Measurements from ENCODE around the gene ULK2. TPM values are rescaled to one million over a fixed set of nuclear protein-coding genes. Genes with fewer than 3 reads are reported as not detected.
"Not testable (repeated sequence)": the region's sequence is repeated elsewhere in the genome, so short reads cannot be mapped to it uniquely, and the experiment has no call there.

Gene ULK2
- polyA plus RNA-seq, 1 donor: 20.0 TPM

DNA sequence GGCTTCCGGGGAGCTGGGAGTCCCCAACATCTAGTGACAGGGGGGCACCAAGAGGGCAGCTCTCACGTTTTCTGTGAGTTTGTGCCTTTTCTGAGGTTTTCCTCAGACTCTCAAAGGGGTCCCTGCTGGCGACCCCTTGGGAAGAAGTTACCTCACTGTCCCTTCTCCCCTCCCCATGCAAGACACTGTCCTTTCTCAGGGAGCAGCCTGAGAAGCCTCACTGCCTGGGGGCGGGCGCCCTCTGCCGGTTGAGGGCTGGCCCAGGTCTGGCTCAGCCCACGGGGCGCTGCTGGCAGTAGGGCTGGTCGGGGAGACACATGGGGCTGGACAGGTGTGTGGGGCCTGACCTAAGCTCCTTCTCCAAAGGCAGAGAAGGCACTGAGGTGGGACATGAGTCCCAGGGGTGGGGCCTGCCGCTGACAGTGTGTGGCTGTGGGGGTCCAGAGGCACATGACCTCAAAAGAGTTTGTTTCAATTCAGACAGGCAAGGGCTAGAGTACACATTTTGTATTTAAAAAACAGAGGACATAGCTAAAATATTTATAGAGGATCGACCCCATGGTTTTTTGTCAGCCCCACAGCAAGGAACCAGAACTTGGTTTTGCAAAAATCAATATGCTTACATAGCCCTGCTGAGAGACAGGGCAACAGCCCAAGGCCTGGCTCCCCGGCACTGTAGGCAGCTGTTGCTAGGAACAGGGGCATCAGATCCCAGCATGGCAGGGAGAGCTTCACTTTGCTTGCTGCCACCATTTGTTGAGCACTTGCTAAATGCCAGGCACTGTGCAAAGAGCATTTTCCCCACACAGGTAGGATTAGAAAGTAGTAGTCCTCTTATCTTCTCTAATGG, 101.1 kb downstream of the ULK2 start:
- peak; percentile 22 for DNase-seq (ENCODE audit: low read depth)

DNA sequence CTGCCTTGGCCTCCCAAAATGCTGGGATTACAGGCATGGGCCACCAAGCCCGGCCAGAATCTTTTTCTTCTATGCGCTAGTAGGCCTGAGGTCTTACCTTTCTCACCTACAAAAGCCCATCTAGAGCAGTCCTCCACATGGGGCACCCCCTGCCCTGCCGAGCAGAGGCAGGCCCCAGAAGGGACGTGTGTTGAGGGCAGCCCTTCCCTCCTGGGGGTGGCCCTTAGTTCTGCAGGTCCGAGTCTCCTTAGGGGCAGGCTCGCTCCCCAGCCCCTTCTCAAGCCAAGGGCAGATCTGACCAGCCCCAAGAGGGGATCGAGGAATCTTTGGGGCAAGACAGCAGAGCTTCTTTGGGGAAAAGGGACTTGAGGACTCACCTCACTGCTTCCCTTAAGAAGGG, 101.7 kb downstream of the ULK2 start:
- DNase-seq (ENCODE audit: low read depth): no peak

DNA sequence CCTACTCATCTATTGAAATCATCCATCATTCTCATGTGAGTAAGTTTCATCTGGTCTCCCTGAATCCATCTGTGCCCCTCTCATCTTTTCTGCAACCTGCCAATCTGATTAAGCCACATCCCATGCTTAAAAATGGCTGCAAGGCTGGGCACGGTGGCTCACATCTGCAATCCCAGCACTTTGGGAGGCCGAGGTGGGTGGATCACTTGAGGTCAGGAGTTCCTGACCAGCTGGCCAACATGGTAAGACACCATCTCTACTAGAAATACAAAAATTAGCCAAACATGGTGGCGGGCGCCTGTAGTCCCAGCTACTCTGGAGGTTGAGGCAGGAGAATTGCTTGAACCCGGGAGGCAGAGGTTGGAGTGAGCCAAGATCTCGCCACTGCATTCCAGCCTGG, 103.7 kb downstream of the ULK2 start:
- DNase-seq (ENCODE audit: low read depth): not testable (repeated sequence)

DNA sequence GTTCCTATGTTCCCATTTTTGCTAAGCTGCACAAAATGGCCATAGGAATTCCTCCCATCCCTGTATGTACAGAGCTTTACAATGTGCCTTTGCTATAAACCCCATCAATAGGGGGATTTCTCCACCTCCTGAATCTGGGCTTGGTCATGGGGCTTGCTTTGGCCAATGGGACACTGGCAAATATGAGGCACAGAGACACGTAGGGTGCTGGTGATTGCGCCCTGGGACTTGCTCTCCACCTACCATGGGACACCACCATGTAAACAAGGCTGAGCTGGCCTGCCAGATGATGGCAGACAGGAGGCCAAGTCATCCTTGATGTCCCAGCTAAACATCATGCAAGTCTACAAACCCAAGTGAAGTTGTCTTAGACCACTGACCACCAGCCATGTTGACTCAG, 104.3 kb downstream of the ULK2 start:
- DNase-seq (ENCODE audit: low read depth): no peak

DNA sequence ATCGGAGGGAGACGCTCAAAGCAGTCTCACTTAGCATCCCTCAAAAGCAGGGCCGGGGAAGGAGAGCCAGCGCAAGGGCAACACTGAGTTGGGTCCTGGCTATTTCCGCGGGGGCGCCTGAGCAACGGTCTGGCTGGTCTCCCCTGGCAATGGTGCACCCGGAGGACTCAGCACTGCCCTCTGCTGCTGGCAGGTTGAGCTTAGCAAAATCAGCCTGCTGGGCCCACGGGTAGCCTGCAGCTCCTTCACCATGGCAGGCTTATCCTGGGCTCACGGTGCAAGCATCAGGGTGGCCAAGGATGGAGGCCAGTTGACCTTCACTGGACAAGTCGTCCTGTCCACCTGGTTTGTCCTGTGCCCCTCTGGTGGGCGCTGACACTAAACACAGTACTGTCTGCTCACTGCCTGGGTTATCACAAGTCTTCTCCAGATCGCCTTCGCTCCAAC, 105.2 kb downstream of the ULK2 start:
- no peak for DNase-seq (ENCODE audit: low read depth)

DNA sequence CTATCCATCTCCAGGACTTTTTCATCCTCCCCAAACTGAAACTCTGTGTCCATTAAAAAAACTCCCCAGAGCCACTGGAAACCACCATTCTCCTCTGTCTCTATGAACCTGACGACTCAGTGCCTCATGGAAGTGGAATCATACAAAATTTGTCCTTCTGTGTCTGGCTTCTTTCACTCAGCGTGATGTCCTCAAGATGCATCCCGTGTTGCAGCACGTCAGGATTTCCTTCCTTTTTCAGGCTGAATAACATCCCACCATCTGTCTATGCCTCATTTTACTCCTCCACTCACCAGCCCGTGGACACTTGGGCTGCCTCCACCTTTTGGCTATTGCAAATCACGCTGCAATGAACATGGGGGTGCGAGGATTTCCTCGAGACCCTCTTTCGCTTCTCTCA, 107.0 kb downstream of the ULK2 start:
- DNase-seq (ENCODE audit: low read depth): no peak

DNA sequence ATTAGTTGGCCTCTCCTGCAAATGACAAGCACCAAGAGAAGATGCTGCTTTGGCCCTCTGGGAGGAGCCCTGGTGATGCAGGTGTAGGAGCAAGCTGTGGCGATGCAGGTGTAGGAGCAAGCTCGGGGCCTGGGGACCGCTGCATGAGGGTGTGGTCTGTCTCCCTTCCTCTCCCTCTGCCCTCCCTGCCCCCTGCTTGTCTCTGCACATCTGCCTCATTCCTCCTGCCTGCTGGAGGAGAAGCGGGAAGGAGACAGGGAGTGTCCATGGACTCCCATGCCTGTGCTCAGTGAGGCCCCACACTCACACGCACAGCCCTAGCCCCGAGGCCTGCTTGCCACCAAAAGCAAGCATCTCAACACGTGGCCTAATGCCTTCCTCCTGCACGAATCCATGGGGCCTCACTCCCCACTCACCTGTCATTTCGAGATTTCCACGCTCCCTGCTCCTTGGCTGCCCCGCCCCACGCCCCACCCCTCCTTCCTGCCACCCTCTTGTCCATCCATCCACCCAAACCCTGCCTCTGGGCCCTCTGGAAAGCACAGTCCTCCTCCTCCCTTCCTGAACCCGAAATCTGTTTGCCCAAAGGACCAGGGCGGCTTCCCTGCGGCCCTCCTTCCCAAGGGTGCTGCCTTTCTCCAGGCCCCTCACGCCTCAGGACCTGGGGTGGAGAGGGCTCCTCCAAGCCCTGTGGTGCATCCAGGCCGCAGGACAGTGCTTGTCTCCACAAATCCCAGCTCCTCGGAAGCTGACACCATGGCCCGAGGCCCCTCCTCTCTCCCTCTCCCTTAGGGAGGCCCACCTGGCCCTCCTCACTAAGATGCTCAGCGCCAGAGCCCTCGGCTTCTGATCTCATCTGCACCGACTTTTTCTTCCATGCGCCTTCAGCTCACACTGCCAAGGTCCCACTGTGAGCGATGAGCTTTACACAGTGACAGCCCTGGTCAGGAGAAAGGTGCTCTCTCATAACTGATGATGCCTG, 107.9 kb downstream of the ULK2 start:
- DNase-seq (ENCODE audit: low read depth): no peak

DNA sequence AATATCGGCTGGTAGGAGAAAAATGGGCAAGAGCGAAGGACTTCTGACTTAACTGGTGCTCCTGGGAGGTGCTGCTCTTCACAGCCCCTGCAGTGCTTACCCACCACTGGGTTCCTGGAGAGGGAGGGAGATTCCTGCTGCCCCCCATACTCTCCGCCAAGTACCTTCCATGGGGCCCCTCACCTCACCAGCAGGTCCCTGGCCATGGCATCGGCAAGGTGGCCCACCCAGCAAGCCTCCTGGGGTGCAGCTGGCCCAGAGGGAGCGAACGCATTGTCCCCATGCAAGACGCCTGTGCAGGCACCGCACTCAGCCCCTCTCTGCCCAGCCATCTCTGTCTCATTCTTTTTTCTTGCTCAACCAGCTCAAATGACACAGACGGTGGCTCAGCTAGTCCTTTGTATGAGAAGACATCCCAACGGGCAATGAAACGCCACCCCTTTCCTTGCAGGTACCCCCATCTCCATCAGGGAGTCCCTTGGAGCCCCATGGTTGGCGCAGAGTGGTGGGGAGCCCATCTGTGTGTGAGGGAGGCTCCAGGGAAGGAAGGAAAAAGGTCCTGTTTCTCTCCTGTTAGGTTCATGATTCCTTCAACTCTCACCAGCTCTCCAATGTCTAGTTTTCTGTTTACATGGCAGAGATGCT, 110.1 kb downstream of the ULK2 start:
- DNase-seq (ENCODE audit: low read depth): no peak

DNA sequence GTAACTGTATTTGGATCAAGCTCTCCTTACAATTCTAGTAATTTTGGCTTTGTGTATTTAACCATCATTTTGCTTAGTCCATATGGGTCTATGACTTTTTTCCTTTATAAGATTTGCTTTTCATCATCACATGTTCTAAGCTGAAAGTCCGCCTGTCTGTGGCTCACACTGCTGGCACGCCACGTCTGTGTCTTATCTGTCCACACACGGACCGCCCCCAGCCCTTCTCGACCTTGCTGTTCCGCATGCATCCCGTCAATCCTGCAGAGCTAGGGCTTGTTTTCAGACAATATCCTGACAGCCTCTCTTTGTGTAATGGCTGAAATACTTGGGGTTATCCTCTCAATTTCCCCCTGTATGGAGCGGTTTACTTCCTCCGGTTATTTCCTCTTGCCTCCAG, 111.2 kb downstream of the ULK2 start:
- DNase-seq (ENCODE audit: low read depth): no peak

DNA sequence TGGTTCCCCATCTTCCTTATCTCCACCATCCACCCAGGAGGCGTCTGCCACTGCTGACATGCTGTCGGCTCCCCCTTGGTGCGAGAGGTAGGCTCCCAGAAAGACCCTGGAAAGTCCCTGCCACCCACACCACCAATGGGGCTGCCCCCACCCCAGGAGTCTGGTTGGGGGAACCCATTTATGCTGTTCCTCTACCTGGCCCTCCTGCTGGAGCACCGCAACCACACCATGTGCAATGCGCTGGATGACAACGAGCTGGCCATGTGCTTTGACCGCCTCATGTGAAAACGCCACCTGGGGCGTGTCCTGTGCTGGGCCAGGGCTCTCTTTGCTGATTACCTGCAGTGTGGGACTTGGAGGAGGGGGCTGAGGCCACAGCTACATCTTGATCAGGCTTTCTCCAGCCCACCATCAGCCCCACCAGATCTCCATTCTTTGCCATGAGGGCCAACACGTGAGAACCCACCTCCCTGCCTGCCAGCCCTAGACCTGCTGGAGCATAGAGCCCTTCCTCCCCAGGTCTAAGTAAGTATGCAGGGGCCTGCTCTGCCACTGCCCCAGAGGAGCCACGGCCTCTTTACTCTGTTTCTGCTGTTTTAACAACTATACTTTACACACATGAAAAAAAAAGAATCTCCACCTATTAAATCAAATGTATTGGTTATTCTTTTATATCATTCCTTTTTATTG, 111.8 kb downstream of the ULK2 start:
- DNase-seq (ENCODE audit: low read depth): no peak

DNA sequence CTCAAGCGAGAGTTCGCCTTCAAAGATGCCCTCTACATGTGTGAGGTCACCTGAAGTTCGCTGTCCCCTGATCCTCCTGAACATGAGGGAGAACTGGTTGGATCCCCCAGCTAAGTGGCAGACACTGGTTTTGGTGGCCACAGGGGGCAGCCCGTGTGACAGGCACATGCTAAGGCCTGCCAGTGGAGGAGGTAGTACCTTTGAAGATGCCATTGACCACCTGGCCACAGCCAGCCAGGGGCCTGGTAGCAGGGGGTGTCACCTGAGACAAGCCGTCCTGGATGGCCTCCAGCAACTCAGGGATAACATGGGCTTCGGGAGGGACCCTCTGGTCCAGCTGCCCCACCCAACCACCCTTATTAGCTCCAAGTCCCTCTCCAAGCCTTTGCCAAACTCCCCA, 112.3 kb downstream of the ULK2 start:
- no peak for DNase-seq (ENCODE audit: low read depth)

DNA sequence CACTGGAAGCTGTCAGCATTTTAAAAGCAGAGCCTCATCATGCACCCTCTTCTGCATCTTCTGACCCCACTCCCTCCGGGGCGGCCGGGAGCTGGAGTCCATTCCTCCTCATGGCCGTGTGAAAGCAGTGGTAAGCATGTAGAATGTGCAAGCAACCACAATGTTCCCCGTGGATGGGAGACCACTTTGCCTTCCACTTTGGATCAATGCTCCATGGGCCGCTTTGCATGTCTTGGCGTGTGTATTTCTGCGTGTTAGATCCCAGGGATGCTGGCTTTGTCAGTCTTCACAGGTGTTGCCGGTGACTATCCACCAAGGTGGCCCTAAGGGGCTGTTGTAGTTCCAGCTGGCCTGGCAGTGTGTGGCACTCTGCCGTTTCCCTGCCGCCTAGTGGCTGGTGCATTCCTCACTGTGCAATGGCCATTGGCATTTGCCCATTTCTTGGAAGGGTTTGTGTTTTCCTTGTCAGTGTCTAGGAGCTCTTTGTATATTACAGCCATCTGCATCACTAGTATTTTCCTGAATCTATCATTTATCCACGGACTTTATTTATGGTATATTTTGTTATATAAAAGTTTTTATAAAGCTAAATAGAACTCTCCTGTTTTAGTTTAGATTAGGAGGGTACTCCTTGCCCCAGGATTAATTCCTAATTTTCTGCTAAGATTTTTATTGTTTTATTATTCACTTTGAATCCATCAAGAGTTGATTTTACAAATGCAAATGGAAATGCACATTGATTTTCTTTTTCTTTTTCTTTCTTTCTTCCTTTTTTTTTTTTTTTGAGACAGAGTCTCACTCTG, 113.9 kb downstream of the ULK2 start:
- DNase-seq (ENCODE audit: low read depth): no peak

DNA sequence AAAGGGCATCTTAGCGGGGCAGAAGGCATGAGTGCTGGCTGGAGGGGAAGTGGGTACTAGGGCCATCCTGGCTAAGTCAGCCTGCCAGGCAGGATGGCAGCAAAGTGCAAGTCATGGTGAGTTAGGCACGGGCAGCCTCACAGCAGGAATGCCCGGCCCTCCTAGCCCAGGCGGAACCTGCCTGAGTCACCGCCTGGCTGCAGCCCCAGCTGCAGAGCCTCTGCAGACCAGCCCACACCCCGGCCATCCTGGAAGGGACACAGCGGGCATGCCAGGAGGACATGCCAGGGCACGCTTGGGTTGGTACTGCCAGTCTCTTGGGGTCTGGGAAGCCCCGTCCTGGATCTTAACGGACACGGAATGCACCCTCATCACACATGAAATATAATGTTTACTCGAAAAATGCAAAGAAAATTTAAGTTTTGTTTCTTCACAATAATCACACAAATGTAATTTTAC, 114.7 kb downstream of the ULK2 start:
- no peak for DNase-seq (ENCODE audit: low read depth)

DNA sequence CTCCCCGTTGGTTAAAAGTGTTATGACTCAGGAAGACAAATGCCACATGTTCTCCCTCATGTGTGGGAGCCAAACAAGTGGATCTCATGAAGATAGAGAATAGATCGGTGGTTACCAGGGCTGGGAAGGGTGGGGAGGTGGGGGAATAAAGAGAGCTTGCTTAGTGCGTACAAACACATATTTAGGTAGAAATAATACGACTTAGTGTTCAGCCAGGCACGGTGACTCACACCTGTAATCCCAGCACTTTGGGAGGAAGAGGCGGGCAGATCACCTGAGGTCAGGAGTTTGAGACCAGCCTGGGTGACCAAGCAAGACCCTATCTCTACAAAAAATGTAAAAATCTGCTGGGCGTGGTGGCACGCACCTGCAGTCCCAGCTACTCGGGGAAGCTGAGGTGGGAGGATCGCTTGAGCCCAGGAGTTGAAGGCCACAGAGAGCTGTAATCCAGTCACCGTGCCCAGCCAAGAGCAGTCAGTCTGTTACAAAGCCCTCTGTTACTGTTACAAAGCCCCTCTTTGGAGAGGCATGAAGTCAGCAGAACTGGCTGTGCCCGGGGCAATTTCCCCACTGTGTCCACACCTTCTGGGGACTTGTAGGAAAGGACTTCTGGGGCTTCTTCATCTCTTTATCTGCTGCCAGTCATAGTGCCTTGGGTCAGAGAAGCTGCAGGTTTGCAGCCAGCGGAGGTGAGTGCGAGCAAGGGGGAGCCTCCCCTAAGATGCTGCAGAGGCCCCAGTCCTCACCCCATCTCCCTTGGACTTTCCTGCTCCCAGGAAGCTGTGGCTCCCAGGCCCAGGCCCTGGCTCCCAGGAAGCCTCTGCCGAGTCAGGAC, 115.3 kb downstream of the ULK2 start:
- no peak for DNase-seq (ENCODE audit: low read depth)

DNA sequence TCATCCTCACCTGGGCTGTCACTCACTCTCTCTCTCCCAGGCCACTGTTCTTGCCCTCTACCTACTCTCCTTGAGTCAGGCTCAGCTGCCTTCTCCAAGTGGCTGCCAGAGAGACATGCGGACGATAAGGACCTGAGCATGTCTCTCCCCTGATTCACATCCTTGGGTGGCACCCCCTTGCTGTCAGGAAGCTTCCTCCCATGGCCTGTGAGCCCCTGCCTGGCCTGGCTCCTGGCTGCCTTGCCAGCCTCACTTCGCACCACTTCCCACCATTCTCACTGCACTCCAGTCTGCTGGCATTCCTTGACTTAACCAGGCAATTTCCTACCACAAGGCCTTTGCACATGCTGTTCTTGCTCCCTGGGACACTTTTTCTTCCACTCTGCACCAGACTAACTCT, 116.9 kb downstream of the ULK2 start:
- DNase-seq (ENCODE audit: low read depth): no peak

DNA sequence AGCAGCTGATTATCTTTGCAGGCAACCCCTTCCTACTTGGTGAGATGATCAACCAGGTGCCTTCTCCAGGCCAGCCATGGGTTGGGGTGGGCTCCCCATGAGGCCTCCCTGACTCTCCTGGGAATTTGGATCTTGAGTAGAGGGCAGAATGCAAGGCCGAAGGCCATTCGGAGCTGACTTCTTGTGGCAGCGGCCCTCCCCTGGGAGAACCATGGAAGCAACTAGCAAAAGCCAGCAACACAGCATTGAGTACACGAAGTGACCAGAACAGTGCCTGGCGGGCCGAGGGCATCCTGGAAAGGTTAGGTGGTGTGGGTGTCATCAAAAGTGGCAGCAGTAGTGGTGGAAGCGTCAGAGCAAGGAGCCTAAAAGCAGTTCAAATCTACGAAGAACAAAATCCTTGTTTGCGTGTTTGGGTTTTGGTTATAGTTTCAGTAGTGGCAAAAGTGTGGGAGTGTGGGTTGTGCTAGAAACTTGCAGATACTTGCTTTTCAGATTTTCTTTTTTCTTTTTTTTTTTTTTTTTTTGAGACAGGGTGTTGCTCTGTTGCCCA, 117.6 kb downstream of the ULK2 start:
- no peak for DNase-seq (ENCODE audit: low read depth)

DNA sequence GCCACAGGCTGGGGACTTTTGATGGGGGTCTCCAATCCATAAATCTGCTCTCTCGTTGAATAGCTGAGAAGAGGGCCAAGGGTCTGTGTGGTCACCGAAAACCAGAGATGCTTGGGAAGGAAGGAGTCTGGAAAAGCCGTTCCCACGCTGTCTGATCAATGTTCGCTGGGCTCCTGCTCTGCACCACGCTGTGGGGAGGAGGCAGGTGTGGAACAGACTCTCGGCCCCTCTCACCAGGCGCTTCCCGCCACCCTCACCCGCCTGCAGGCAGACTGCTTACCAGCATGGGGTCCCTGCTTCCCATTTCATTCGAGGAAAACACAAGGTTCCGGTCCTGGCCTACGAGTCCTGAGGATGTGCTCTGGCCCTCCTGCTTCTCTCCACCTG, 118.9 kb downstream of the ULK2 start:
- no peak for DNase-seq (ENCODE audit: low read depth)

DNA sequence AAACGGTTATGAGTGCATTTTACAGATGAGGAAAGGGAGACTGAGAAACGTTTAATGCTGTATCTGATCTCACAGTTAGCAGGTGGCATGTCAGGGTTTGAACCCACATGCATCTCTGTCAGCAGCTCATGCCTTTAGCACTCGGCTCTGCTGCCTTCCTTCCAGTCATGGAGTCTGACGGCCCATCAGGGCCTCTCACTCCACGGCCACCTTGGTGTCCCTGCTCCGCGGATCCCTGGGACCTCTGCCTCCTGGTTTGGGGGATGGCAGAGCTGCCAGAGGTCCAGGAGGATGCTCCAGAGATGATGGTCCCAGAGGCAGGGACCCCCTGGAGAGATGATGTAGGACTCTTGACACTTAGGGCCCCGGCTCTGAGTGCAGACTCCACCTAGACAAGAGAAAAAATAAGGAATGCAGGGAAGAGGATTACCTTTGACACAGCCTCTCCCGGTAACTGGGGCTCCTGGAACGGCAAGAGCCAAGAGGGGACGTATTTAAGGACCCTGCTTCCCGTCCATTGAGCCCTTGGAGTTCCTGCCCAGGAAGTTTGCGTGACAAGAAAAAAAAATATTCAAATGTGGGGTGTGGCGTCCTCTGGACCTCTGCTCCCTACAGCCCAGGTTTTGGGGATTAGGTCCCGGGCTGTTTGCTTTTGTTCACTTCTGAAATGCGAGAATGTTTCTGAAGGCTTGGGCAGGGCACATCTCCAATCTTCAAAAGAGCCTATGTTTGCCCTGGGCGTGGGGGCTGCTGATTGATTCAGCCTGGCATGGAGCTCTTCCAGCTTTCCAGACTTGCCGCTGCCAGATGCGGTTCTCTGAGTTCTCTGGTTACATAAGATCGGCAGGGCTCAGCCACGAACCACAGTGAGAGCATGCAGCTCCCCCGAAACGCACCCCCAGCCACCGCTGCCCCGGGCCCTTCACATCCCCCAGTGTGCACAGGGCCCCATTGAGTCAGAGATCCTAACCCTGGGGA, 119.6 kb downstream of the ULK2 start, which contains the start of gene ALDH3A1:
TSS of gene ALDH3A1 (minus strand) at position 470 of the 978 bp plus-strand sequence. CDS start 3,169 bp downstream, outside the sequence.
- DNase-seq (ENCODE audit: low read depth): no peak

Measured in forelimb muscle (tissue), 1 donor.